GM19238 (cell line): ENCODE results near the gene FYN.
"Not testable (repeated sequence)": the region's sequence is repeated elsewhere in the genome, so short reads cannot be mapped to it uniquely, and the experiment has no call there.

ENCODE experiments used
- DNase-seq: peaks from one replicate; pipeline ENCODE4 v3.0.0; 2011; ENCODE audit warnings: low spot score; ENCODE audit not compliant: insufficient read length

FYN gene

DNA sequence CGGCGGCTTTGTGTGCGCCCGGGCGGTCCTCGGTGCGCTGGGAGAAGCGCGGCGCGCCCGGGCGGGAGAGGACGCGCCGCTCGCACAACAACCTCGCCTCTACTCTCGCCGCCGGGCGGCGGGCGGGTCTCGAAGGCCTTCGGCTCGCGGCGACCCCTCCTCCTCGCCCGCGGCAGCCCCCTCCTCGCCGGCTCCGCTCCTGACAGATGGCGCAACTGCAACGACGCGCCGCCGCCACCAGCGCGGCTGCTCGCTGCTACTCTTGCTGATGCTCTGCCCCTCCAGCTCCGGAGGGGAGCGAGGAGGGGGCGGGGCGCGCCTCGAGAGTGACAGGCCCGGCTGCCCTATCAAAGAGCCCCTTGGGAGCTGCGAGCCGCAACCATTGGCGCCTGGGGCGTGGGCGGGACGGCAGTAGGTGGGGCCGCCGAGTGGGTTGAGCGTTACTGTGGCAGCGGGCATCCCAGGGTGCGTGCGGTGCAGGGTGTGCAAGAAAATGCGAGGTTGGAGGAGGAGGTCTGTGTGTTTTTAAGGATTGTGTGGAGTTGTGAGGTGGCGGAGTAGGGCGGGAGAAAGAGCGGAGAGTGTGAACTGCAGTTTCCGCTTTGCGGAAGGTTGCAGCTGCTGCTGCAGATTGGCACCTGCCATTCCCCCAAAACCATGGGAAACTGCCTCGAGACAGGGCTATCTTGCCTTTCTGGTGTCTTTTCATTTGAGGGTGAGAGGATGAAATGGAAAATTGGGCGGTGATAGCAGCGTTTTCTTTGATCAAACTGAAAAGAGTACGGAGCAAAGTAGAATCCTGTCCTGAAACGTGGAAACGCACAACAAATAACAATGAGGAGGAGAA, at the start of gene FYN:
FYN (minus strand) TSS at position 275 of the 847 bp plus-strand sequence. CDS start 153,401 bp downstream, outside the sequence.
- DNase-seq, result peak; percentile 99

- no peak for DNase-seq
Observed at GRCh38 chr6:111922454-111923297, 49.4 kb upstream of the FYN start.

DNA sequence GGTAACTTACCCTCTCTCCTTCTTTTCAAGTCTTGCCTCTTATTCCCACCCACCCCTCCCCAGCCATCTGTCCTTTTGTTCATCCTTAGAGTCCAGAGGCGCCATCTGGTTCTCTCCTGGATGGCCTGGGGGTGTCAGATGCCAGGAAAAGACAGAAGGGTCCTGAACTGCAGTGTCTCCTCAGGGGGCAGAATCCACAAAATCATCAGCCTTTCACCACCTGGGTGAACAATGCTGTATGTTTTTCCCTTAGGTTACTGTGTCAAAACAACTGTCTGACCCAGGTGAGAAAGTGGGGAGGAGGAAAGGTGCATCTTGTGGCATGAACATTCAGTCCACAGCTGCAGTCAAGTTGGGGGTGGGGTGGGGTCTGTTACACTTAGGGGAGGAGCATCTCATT, 47.9 kb upstream of the FYN start:
- DNase-seq, result no peak

DNA sequence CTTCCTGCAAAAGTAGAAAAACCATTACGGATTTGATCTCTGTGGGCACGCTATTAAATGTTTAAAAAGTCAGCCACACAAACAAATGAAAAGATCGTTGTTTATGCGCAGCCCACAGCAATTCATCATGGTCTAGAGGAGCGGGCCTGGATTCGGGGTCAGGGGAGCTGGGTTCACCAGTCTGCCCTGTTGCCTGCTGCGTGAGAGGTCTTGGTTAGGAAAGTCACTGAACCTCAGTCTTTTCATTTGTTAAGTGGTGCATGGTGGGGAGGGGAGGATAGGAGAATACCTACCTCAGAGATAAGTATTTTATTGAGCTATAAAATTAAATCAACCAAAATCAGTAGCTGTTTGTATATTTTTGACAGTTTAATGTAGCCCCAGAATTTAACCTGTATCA, 47.3 kb upstream of the FYN start:
- DNase-seq, result no peak

DNA sequence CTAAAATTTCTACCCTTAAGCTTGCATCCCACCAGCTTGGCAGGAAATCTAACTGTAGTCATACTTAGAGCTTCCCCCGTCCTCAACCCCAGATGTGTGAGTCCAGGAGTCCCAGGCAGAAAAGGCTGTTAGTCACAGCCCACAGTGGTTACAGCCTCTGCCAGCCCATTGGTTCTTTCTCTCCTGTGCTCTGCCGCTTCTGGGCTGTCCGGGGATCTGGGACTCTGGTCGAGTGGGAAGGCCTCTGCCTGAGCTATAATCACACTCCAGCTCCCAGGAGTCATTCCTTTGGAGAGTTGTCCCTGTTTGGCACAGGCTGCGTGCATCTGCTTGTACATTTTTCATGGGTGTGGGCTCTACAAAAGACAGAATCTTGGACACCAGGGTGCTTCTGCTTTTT, 45.6 kb upstream of the FYN start:
- DNase-seq, result no peak

GRCh38 chr6:111916747-111917146, 43.5 kb upstream of the FYN start:
- DNase-seq, result no peak

DNA sequence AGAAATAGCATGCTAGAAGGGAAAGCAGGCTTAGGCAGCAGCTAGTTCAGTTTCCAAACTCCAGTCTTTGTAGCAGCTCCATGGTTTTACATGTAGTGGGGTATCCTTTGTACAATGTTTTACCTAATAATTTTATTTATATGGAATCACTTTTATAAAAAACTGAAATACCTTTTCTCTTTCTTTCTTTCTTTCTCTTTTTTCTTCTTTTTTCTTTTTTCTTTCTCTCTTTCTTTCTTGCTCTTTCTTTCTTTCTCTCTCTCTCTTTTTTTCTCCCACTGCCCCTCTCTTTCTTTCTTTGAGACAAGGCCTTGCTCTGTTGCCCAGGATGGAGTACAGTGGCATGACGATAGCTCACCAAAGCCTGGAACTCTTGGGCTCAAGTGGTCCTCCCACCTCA, 41.4 kb upstream of the FYN start:
- no peak for DNase-seq

DNA sequence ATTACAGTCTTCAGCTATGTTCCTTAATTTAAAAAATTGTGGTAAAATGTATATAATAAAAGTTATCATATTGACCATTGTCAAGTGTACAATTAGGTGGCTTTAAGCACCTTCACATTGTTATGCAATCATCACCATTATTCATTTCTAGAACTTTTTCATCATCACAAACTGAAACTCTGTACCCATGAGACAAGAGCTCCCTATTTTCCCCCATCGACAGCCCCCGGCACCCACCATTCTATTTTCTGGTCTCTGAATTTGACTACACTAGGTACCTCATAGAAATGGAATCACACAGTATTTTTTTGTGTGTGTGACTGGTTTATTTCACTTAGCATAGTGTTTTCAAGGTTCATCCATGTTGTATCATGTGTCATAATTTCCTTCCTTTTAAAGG, 39.7 kb upstream of the FYN start:
- DNase-seq, result no peak

DNA sequence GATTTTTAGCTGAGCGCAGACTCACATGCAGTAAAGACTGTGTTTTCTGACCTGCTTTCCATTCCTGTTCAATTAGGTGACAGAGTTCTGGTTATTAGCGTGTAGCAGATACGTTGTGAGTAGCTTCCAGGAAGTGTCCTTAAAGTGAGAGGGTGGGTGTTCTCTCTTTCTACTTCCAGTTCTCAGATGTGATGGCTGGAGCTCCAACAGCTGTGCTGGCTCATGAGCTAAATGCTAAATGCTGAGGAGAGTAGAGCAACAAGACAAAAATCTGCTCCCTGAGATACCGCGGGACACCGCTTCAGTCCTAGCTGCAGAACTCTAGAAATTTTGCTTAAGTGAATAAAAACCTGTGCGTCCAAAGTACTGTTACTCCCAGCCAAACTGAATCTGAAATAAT, 38.2 kb upstream of the FYN start:
- no peak for DNase-seq

GRCh38 chr6:111909238-111909637, 36.0 kb upstream of the FYN start:
- DNase-seq, result no peak

GRCh38 chr6:111908365-111908764, 35.1 kb upstream of the FYN start:
- DNase-seq, result not testable (repeated sequence)

DNA sequence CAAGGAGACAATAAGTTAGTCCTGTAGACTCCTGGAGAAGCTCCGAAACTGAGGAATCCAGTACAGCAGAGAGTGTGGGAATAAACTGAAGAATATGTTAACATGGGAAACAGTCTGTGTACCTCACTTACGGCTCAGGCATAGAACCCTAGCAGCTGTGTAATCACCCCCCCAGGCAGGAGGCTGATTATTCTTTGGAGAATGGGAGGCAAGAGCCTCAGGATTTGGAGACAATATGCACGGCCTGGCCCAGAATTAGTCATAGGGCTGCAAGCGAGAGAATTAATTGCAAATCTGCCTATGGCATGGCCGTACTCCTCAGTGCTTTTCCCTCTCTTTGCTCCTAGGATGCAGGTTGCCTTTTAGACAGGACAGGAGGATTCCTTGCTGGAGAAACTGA, 27.5 kb upstream of the FYN start:
- DNase-seq, result no peak

DNA sequence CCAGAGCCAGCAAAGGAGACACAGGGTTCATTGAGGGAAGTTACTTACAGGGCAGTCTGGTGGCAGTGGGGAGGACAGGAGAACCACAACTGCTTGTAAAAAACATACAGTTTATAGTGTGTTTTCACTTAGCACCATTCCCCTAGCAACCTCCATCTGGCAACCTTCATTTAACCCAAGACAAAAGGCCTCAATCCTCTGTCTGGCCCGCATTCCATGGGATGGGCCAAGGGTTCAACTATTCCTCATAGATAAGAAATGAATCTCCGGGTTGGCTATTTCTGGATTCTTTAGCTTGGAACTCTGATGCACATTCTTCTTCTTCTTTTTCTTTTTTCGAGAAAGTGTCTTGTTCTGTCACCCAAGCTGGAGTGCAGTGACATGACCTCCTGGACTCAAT, 26.3 kb upstream of the FYN start:
- DNase-seq, result no peak

DNA sequence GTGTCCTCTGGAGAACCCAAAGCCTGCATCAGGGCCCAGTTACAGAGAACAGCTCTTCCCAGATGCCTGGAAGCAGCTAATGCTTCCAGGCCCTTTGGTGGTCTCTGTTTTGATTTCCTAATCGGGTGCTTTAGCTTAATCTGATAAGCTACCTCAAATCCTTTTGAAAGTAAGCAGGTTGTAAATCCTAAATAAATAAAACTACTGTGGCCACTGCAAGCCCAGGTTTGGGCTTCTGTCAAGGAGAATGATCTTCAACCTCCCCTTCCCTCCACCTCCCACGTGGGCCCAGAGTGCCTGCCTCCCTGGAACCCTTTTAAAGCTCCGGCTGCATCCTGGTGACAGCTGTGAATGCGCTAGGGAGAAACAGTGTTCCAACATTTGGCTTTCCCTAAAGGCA, 25.2 kb upstream of the FYN start:
- DNase-seq, result no peak

GRCh38 chr6:111894951-111895350, 21.7 kb upstream of the FYN start:
- no peak for DNase-seq

- DNase-seq, result no peak
Observed at GRCh38 chr6:111894272-111894671, 21.0 kb upstream of the FYN start.

DNA sequence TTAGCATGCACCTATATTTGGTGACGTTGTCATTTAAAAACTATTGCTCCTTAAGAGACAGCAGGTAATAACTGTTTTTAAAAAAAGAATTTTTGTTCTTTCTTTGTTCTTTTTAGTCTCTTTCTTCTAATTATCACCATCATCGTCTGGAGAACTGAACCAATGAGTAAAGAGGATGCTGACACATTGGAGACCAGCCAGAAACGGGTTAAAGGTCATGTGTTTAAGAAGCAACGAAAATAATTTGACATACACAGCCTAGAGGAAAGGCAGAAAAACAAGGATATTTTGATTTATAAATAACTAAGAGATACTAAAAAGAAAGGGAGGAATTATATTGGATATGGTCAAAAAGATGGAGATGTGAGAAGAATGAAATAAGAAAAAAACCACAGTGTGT, 19.2 kb upstream of the FYN start:
- no peak for DNase-seq

- no peak for DNase-seq
Observed at GRCh38 chr6:111890988-111891387, 17.7 kb upstream of the FYN start.

DNA sequence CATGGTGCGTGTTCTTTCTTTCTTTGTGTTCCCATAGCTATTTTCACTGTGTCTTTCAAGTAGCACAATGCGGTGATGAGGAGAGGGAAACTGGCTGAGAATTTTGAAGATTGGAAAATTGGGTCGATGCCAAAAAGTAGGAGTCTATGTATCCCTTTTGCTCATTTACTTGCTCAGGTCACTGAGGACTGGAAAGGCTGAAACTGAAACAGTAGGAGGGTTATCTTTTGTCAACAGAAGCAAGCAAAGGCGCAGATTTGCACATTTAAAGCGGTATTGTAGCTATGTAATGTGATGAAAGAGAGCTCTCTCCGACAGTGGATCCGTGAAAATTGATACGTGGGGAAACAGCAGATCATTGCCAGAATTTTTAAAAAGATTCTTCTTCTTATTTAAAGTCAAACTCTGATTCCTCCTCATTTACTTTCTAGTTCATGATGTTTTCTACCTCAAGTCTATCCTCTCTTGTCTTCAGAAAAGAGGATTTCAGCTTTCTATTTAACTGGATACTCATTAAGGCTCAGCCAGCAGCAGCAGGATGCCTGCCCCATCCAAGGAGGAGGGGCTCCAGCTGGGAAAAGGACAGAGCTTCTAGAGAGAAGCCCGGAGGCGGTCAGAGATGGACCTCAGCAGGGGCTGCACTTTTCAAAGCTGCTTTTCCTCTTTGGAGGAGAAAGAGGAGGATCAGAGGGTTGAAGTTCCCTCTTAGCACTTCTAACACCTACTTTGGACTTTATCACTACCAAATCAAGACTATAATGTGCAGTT, 15.9 kb upstream of the FYN start:
- no peak for DNase-seq

GRCh38 chr6:111886793-111887192, 13.5 kb upstream of the FYN start:
- DNase-seq, result not testable (repeated sequence)

DNA sequence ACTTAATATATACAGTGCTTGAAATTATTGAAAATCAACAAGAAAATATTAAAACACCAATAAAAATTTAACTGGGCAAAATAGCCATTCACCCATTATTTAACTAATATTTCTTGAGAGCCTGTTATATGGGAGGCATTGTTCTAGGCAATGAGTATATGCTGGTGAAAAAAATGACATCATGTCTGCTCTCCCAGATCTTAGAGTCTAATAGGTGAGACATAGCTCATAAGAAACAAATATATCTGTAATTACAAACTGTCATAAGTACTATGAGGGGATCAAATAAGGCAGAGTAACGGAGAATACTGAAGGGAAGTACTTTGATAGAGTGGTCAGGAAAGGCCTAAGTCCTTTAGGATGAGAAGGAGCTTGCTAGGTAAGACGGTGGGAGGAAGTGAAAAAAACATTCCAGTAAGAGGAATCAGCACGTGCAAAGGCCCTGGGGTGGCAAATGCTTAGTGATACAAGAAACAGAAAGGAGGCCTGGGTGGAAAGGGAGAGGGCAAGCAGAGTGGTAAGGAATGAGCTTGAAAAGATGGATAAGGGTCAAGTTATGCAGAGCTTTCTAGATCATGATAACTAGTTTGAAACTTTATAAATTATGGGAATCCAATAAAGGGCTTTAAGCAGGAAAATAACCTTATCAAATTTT, 12.2 kb upstream of the FYN start:
- DNase-seq, result no peak
